Neuronal stem cell (in vitro differentiated cells): ENCODE data around the gene TCF20.
A peak's percentile ranks its signal among the peaks of the same experiment; 100 is the strongest.

Source experiments
- DNase-seq: peaks from one replicate; pipeline ENCODE4 v3.0.0-alpha.2; 2013; ENCODE audit warnings: low spot score
- H2AFZ ChIP-seq: one replicate; pipeline ENCODE4 v1.6.1; 2013; ENCODE audit warnings: mild to moderate bottlenecking, low read length, inconsistent platforms
- H2AK5ac ChIP-seq: 2 replicates; pipeline ENCODE4 v1.6.1; 2013; ENCODE audit warnings: low read depth, mild to moderate bottlenecking, inconsistent platforms, low read length, moderate library complexity, mixed read lengths
- H2BK120ac ChIP-seq: 2 replicates; pipeline ENCODE4 v1.6.1; 2013; ENCODE audit warnings: low read depth, mild to moderate bottlenecking, inconsistent platforms, low read length, moderate library complexity, mixed read lengths
- H2BK12ac ChIP-seq: one replicate; pipeline ENCODE4 v1.6.1; 2013; ENCODE audit warnings: low read length, inconsistent platforms
- H2BK15ac ChIP-seq: 2 replicates; pipeline ENCODE4 v1.6.1; 2013; ENCODE audit warnings: mild to moderate bottlenecking, low read length, inconsistent platforms, mixed read lengths
- H2BK5ac ChIP-seq: one replicate; pipeline ENCODE4 v1.6.1; 2013; ENCODE audit warnings: inconsistent platforms, mild to moderate bottlenecking, low read length, moderate library complexity
- H3K14ac ChIP-seq: one replicate; pipeline ENCODE4 v1.6.1; 2013; ENCODE audit warnings: low read length, inconsistent platforms
- H3K18ac ChIP-seq: 2 replicates; pipeline ENCODE4 v1.6.1; 2013; ENCODE audit warnings: low read length, inconsistent platforms
- H3K23ac ChIP-seq: 2 replicates; pipeline ENCODE4 v1.6.1; 2013; ENCODE audit warnings: low read depth, mild to moderate bottlenecking, mixed read lengths, low read length, inconsistent platforms; ENCODE audit not compliant: poor library complexity
- H3K27ac ChIP-seq: replicated peaks from 3 replicates; pipeline ENCODE4 v1.5.1; 2013; ENCODE audit warnings: low read length, inconsistent platforms
- H3K27me3 ChIP-seq, 3 experiments: 2 replicates each; pipeline ENCODE4 v1.6.1; 2013; ENCODE audit warnings: low read length in 3 of 3, mild to moderate bottlenecking in 2 of 3, inconsistent platforms in 1 of 3, low read depth in 1 of 3, mixed read lengths in 1 of 3, moderate library complexity in 1 of 3; ENCODE audit not compliant: control insufficient read depth in 3 of 3, insufficient read depth in 3 of 3
- H3K36me3 ChIP-seq, 2 donors: replicated peaks in 1 of 2; 2 replicates each; pipeline ENCODE4 v1.6.1; 2013; ENCODE audit warnings: low read length in 2 of 2; ENCODE audit not compliant: control insufficient read depth in 2 of 2, insufficient read depth in 2 of 2
- H3K4ac ChIP-seq: 2 replicates; pipeline ENCODE4 v1.6.1; 2013; ENCODE audit warnings: inconsistent platforms, mild to moderate bottlenecking, low read length, moderate library complexity
- H3K4me1 ChIP-seq, 2 donors: 1 replicate in 1 of 2; 2 replicates in 1 of 2; pipeline ENCODE4 v1.6.1; 2013; ENCODE audit warnings: low read length in 2 of 2, low read depth in 1 of 2; ENCODE audit not compliant: control insufficient read depth in 2 of 2, insufficient read depth in 1 of 2
- H3K4me2 ChIP-seq: one replicate; pipeline ENCODE4 v1.6.1; 2013; ENCODE audit warnings: mild to moderate bottlenecking, low read length, inconsistent platforms; ENCODE audit not compliant: insufficient read depth, poor library complexity, severe bottlenecking
- H3K4me3 ChIP-seq, 2 donors: 2 replicates each; pipeline ENCODE4 v1.5.1; 2013; ENCODE audit warnings: low read length in 2 of 2, mild to moderate bottlenecking in 2 of 2, inconsistent platforms in 1 of 2, moderate library complexity in 1 of 2
- H3K79me1 ChIP-seq: one replicate; pipeline ENCODE4 v1.6.1; 2013; ENCODE audit warnings: low read depth, mild to moderate bottlenecking, inconsistent platforms, low read length, moderate library complexity
- H3K9ac ChIP-seq: one replicate; pipeline ENCODE4 v1.6.1; 2013; ENCODE audit warnings: mild to moderate bottlenecking, low read depth, low read length, inconsistent platforms; ENCODE audit not compliant: poor library complexity
- H3K9me3 ChIP-seq, 2 donors: replicated peaks in 1 of 2; 2 replicates each; pipeline versions ENCODE3 to v1.6.1; 2013; ENCODE audit warnings: low read length in 2 of 2, mild to moderate bottlenecking in 2 of 2, inconsistent platforms in 1 of 2, low read depth in 1 of 2, mixed read lengths in 1 of 2, moderate library complexity in 1 of 2; ENCODE audit not compliant: control insufficient read depth in 2 of 2, insufficient read depth in 1 of 2
- H4K8ac ChIP-seq: one replicate; pipeline ENCODE4 v1.6.1; 2013; ENCODE audit warnings: low read depth, mild to moderate bottlenecking, inconsistent platforms, low read length, moderate library complexity
- H4K91ac ChIP-seq: one replicate; pipeline ENCODE4 v1.6.1; 2013; ENCODE audit warnings: low read length, low read depth, mild to moderate bottlenecking, inconsistent platforms; ENCODE audit not compliant: poor library complexity
- WGBS, 2 donors: extraction: QIAGEN DNeasy Blood & Tissue Kit; methylation state at CpG; one replicate each; pipeline ENCODE4 v1.1.7; 2013; ENCODE audit warnings: missing lambda C conversion rate in 2 of 2, mixed read lengths in 1 of 2; ENCODE audit not compliant: insufficient read length in 2 of 2, insufficient replicate concordance in 1 of 2; ENCODE audit errors: extremely low coverage in 2 of 2; 5-methylcytosine and 5-hydroxymethylcytosine counted together

The TCF20 gene

DNA sequence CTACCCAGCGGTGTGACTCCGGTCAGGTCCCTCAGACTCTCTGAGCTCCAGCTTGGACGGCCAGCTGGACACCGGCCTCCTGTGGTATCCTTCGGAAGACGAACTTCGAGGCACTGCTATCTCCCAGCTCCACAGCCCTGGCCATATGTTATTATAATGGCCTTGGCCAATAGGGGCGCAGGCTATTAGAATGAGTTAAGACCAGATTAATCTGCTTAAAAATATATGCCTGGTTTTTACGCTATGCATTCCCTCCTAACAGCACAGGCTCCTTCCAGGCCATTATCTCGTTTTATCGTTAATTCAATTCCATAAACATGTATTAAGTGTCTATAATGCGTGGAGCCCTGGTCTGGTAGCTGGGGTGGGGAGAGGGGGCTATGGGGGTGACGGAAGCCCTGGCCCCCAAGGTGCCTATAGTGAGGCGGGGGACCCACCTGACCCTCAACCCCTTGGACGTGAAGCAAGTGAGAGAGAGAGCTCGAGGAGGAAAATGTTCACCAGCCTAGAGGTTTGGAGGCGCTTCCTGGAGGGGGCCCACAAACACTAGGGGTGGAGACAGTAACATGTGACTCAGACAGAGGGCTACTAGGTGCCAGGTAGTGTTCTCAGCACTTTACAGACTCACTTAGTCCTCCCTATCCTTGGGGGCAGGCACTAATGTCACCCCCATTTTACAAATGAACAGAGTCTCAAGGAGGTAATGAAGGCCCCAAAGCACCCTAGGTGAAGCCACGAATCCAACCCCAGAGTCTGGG lies 37.5 kb upstream of the TCF20 start:
- no CpG with 5 or more reads among the region's 18 CpGs for WGBS, 2 donors
- no peak overlapping the region for H2BK120ac ChIP-seq
- no peaks in the 10 kb centered on the region for H3K36me3 ChIP-seq
- no peak overlapping the region for H3K23ac ChIP-seq
- no peak overlapping the region for H2BK15ac ChIP-seq
- H2AFZ ChIP-seq, result no peak overlapping the region
- H3K4me2 ChIP-seq, result no peak overlapping the region
- H3K18ac ChIP-seq, result peak overlapping the region; percentile 36
- H3K79me1 ChIP-seq, result no peaks in the 10 kb centered on the region
- peaks cover 24 to 36% of the 10 kb centered on the region in 2 donors for H3K4me1 ChIP-seq
- no peak overlapping the region for H2AK5ac ChIP-seq
- H3K14ac ChIP-seq, result no peak overlapping the region
- H3K4ac ChIP-seq, result no peak overlapping the region
- no peak overlapping the region for H2BK5ac ChIP-seq
- H2BK12ac ChIP-seq, result no peak overlapping the region
- no peak overlapping the region for H4K91ac ChIP-seq
- no peak overlapping the region for H3K4me3 ChIP-seq
- no peak overlapping the region for H3K27ac ChIP-seq
- no peaks in the 10 kb centered on the region for H3K9me3 ChIP-seq
- no peak for DNase-seq
- H4K8ac ChIP-seq, result no peak overlapping the region
- no peak overlapping the region for H3K9ac ChIP-seq
- peaks cover 0 to 11% (median 0%) of the 10 kb centered on the region in 3 experiments for H3K27me3 ChIP-seq

GRCh38 chr22:42306010-42306409 lies 35.6 kb upstream of the TCF20 start:
- peak overlapping the region; percentile 72 for H3K9ac ChIP-seq
- H2BK120ac ChIP-seq, result no peak overlapping the region
- H4K91ac ChIP-seq, result no peak overlapping the region
- H2BK5ac ChIP-seq, result peak overlapping the region; percentile 53
- peak overlapping the region; percentile 6 for H3K14ac ChIP-seq
- H3K36me3 ChIP-seq, result no peaks in the 10 kb centered on the region
- H3K27ac ChIP-seq, result no peak overlapping the region
- H3K4me3 ChIP-seq, result no peak overlapping the region
- H2AFZ ChIP-seq, result no peak overlapping the region
- H3K18ac ChIP-seq, result peak overlapping the region; percentile 35
- H3K9me3 ChIP-seq, result no peaks in the 10 kb centered on the region
- WGBS, 2 donors, result no CpG with 5 or more reads among the region's 18 CpGs
- peak overlapping the region; percentile 97 for H2BK15ac ChIP-seq
- H3K4me2 ChIP-seq, result no peak overlapping the region
- no peak overlapping the region for H2BK12ac ChIP-seq
- peak overlapping the region; percentile 84 for H2AK5ac ChIP-seq
- H3K79me1 ChIP-seq, result no peaks in the 10 kb centered on the region
- peak overlapping the region; percentile 89 for H3K4ac ChIP-seq
- H3K4me1 ChIP-seq, result peaks cover 23 to 26% of the 10 kb centered on the region in 2 donors
- DNase-seq, result no peak
- no peak overlapping the region for H4K8ac ChIP-seq
- peaks cover 0 to 10% (median 0%) of the 10 kb centered on the region in 3 experiments for H3K27me3 ChIP-seq
- H3K23ac ChIP-seq, result no peak overlapping the region

GRCh38 chr22:42304324-42304790 lies 33.9 kb upstream of the TCF20 start:
- Histone ChIP-seq H3K27me3 (peaks cover 0 to 10% (median 0%) of the 10 kb centered on the region in 3 experiments), H2AK5ac (peak overlapping the region; percentile 40), H3K18ac (peak overlapping the region; percentile 6), H4K91ac (no peak overlapping the region), H2BK120ac (no peak overlapping the region), H3K4ac (no peak overlapping the region), H3K4me2 (no peak overlapping the region), H3K23ac (peak overlapping the region; percentile 89), H3K36me3 (no peaks in the 10 kb centered on the region), H3K14ac (peak overlapping the region; percentile 10), H3K4me3 (peak overlapping the region in 1 of 2 donors; percentile 52), H2AFZ (no peak overlapping the region), H2BK15ac (peak overlapping the region; percentile 35), H2BK5ac (no peak overlapping the region), H3K9me3 (no peaks in the 10 kb centered on the region), H3K4me1 (peaks cover 28 to 29% of the 10 kb centered on the region in 2 donors), H4K8ac (no peak overlapping the region), H3K79me1 (no peaks in the 10 kb centered on the region), H3K27ac (no peak overlapping the region), H2BK12ac (no peak overlapping the region), H3K9ac (peak overlapping the region; percentile 7)
- DNase-seq, result no peak
- no CpG with 5 or more reads among the region's 8 CpGs for WGBS, 2 donors
